Fibroblast of peridontal ligament (primary cell): ENCODE data around the gene MT3.
"Not testable (repeated sequence)": the region's sequence is repeated elsewhere in the genome, so short reads cannot be mapped to it uniquely, and the experiment has no call there.

Source experiments
- DNase-seq: peaks from one replicate; pipeline ENCODE4 v3.0.0-alpha.2; 2010; ENCODE audit errors: extremely low read depth

Gene MT3

GRCh38 chr16:56580391-56581048 lies 8.8 kb upstream of the MT3 start:
- no peak for DNase-seq

- not testable (repeated sequence) for DNase-seq
These were observed 6.4 kb upstream of the MT3 start for GRCh38 chr16:56582911-56583310.

- no peak for DNase-seq
These were observed 5.8 kb upstream of the MT3 start for GRCh38 chr16:56583351-56584168.

- no peak for DNase-seq
These were observed 5.1 kb upstream of the MT3 start for GRCh38 chr16:56584276-56584675.

GRCh38 chr16:56588781-56589140 lies 567 bp upstream of the MT3 start:
- no peak for DNase-seq

- DNase-seq = no peak
These were observed 2.2 kb downstream of the MT3 start for GRCh38 chr16:56591377-56592060.

GRCh38 chr16:56593573-56594291 lies 4.4 kb downstream of the MT3 start:
- no peak for DNase-seq

- DNase-seq = no peak
These were observed 4.9 kb downstream of the MT3 start for GRCh38 chr16:56594292-56594619.

- peak; percentile 70 for DNase-seq
These were observed 11.2 kb downstream of the MT3 start for GRCh38 chr16:56600398-56600999.

- DNase-seq = no peak
These were observed 12.0 kb downstream of the MT3 start for GRCh38 chr16:56601325-56601724.

GRCh38 chr16:56603589-56603988 lies 14.3 kb downstream of the MT3 start:
- DNase-seq = peak; percentile 42

- DNase-seq = no peak
These were observed 15.6 kb downstream of the MT3 start for GRCh38 chr16:56604966-56605365.

- DNase-seq = no peak
These were observed 16.1 kb downstream of the MT3 start for GRCh38 chr16:56605475-56605874.

GRCh38 chr16:56606071-56606475 lies 16.7 kb downstream of the MT3 start:
- no peak for DNase-seq

GRCh38 chr16:56606476-56607108 lies 17.3 kb downstream of the MT3 start:
- peak; percentile 93 for DNase-seq

- DNase-seq = peak; percentile 91
These were observed 17.8 kb downstream of the MT3 start for GRCh38 chr16:56607109-56607618.

GRCh38 chr16:56607675-56608042 lies 18.3 kb downstream of the MT3 start:
- no peak for DNase-seq

- DNase-seq = peak; percentile 92
These were observed 18.9 kb downstream of the MT3 start, which contains the start of gene MT2A for GRCh38 chr16:56608043-56608875. Gene MT2A, plus strand, starts transcription at chr16:56608584. Its CDS starts 72 bp downstream, at chr16:56608656.

- DNase-seq = no peak
These were observed 19.6 kb downstream of the MT3 start for GRCh38 chr16:56608876-56609462.

- peak; percentile 90 for DNase-seq
These were observed 20.2 kb downstream of the MT3 start for GRCh38 chr16:56609463-56609921.
